ENCODE data around the gene IL22RA2.
A peak's percentile ranks its signal among the peaks of the same experiment; 100 is the strongest.

Gene IL22RA2

DNA sequence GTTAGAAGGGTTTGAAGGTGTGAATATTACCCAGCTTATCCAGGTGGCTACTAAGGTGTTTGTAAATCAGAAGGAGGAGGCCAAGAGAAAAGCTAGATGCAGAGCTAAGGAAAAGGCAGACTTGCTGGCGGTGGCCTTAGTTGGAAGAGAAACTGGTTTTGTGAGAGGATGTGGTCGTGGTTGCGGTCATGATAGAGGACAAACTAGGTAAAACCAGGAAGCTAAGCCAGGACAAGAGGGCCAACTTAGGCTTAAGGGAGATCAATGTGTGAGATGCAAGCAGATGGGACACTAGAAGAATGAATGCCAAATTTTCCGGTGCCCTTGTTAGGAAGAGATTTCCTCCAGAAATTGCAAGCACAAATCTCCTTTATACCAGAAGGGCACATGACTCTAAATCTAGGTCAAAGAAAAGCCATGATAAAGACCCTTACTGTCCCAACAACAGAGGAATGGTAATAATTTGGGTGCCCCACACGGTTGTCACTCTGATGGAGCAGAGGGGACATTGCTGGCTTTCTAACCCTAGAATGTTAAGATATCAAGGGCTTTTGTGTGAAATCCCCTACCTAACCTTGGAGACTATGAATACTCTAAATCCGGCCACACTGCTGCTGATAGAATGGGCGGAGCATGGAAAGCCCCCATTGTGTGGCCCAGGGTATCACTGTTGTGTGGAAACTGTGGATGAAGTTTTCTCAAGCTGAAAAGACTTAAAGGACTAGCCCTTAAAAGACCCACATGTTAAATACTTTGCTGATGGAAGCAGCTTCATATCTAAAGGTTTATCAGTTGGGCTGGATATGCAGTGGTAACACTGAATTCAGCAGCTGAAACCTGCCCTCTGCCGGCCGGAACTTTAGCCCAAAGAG lies 7.8 kb downstream of the IL22RA2 start:
- DNase-seq = peak in 1 of 2 donors; percentile 16

DNA sequence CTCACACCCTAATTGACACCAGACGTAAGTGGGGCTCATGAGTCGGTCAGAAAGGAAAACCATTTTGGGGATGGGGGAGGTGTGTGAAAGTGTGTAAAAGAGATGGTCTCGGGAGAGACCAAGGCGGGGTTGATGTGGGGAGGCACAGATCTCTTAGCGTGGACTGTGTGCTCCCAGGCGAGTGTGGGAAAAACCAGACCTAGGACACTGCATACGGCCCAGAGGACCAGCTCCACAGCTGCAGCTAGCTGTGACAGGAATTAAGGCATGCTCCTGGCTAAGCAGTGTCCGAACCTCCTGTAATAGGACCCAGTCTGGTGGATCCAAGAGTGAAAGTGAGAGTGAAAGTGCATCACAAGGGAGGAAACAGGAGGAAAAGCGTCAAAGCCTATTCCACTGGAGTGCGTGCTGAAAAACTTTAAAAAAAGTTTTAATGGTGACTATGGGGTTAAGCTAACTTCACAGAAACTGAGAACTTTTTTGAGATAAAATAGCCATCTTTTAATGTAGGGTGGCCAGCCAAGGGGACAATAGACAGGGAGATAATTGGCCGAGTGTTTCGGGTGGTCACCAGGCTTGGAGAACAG lies 9.6 kb downstream of the IL22RA2 start:
- DNase-seq = no peak

DNA sequence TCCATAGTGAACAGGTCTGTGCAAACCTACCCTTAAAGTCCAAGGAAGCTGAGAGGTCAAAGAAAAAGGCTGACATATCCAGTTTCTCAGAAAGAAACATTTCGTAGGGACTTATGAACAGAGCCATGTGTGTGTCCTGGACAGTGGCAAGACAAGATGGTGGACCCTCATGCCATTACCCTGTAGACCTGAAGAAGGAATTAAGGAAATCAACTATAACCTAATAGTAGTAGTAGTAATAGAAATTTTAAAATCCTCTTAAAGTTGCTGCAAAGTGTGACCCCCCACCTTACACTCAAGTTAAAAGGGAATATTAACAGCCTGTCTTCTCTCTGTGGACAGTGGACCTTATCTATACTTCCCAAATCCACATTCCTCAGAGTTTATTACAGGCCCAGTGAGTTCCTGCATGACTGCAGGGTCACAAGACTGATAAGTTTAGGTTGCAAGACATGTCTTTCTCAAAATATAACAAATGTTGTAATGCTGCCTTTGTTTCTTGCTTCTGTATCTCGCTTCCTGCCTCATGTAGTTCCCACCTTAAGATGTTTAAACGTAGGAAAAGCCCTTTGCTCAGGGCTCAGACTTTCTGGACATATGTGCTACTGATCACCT lies 10.6 kb downstream of the IL22RA2 start:
- no peak for DNase-seq

DNA sequence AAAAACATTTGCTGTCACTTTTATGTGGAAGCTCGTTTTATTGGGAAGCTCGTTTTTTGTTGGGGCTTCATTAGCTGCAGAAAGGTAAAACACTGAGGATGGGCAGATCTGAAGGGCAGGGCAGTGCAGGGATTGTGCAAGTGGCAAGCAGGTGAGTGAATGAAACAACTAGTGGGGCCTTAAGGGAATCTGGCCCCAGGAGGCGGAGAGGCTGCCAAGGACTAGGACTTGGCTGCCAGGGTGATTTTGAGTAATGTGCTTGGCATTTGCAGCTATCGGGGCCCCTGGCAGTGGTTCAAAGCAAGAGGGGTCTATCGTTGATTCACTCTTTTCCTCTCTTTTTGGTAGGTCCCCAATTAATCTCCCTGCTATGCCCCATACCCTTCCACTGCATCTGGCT lies 11.5 kb downstream of the IL22RA2 start:
- DNase-seq = no peak

DNA sequence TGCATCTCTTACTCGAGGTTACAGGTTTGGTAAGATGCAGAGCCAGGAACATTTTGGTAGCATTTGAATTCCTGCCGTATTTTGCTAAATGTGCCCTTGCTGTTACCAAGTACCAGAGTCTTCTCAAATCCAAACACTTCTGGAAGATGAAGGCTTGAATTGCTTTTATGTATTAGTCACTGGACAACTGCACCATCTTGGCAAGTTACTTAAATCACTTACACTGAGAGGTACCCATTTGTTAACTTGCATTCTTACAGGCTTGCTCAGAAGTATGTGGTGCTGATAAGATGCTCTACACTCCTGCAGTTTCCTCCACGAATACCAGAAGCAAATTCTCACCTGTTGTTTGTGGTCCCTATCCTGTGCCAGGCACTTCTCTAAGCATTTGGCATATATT lies 12.7 kb downstream of the IL22RA2 start:
- no peak for DNase-seq

DNA sequence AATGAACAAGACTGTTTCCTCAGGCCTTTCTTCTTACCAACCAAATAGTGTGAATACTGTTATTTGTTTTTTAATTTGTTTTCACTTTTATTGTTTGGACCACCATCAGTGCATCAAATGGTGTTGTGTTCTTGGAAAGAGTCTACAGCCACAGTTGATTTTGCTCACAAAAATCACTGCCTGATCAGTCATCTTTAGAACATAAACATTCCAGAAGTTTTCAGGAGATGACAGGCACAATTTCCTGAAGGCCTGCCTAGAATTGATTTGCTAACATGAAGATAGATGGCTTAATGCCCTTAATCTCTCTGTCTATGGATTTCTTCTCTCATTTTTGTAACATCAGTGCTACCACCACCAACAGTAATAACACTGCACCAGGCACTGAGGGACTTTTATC lies 13.5 kb downstream of the IL22RA2 start:
- DNase-seq = no peak

DNA sequence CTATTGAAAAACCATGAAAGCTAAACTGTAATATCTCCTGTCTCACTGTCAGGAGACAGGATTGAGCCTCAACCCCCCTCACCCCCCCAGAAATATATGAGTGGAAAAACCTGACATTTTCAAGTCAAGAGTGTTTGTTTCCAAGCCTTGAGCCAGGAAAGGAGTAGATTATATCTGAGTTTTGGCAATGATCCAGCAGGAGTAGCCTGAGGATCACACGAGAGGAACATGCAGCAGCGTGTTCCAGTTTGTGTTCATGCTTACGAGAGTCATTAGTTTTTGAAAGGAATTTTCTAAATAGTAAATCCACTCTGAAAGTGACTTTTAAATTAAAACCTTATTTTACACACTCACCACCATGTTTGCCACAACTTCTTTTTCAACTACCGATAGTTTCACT lies 15.8 kb downstream of the IL22RA2 start:
- no peak for DNase-seq

DNA sequence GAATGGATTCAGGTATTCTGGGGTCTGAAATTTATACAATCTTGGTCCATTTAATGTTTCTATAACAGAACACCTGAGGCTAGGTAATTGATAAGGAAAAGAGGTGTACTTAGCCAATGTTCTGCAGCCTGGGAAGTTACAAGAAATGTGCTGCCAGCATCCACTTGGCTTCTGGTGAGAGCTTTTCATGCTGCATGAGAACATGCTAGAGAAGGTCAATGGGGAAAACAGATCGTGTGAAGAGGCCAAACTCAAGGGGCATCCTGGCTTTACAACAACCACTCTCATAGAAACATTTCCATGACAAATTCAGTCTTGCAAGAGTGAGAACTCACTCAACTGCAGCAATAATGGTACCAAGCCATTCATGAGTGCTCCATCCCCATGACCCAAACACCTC lies 16.8 kb downstream of the IL22RA2 start:
- DNase-seq = no peak

DNA sequence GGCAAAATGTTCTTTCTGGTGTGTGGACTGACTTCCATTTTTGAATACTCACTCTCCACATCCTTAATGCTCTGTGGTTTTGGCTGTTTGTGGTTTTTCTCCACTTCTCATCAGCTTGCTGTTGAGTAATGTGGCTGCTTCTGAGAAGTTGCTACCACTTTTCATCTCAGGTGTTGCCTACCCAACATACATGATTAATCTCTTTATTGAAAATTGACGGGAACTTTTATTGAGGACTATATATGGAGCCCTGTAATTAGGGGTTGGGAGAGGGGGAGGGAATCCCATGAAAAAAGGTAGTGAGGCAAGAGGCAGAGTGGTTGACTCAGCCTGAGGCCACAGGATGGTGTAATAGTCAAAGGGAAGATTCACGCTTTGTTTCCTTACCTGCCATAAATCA lies 17.6 kb downstream of the IL22RA2 start:
- peak in 1 of 2 donors; percentile 22 for DNase-seq

DNA sequence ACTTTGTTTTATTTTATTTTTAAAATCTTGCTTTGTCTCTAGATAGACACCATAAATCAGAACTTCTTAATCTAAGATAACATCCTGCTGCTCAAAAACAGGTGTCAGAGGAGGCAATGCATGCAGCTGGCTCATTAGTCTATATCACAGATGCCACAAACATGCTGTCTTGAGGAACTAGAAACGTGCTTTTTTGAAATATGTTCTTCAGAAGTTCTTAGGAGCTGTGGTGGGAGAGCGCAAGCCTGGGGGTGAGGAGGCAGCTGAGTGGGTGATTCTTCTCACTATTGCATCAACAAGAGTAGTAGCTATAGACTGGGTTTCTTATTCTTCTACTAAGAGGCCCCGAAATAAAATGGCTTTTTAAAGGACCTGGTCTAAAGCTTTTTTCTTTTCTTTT lies 23.4 kb downstream of the IL22RA2 start:
- no peak for DNase-seq

DNA sequence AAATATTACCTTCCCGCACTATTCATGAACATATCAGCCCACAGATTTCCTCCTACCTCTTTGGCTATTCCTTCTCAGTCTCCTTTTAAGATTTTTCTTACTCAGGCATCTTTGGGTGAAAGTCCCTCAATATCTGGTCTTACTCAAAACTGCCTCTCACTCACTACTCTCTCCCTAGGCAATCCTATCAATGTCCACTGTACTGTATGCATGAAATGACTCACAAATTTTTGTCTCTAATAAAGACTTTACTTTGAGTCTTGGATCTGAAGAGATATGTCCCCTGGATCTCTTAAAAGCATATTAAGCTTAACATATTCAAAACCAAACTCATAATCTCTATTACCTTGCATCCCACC lies 24.4 kb downstream of the IL22RA2 start:
- DNase-seq = no peak

DNA sequence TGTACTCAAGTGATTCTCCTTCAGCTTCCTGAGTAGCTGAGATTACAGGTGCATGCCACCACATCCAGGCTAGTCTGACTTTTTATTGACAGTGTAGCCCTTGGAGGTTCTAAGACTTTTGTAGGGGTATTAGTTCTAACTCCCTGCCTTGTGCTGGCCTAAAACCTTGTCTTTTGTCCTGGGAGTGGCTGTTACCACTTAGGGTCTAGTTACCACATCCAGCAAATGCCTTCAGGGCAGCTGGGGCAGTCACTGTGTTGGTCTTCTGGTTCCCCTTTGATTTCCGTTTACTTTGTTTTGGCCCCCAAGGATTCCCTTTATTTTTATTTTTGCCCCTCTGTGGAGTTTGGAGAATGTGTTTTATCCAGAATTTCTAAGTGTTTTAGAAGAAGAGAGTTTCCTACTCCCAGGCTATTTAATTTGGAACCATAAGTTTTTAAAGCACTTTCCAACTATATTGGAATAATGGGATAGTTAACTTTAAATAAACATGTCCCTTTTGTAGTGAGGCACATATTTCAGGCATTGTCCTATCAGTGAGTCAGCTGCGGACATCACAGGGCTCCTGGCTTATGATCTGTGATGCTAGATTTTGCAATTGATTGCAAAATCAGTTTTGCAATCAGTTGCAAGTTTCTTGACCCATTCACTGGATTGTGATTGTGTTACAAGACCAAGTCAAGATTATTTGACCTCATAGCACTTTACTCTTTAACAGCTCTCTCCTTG lies 25.0 kb downstream of the IL22RA2 start:
- no peak for DNase-seq

DNA sequence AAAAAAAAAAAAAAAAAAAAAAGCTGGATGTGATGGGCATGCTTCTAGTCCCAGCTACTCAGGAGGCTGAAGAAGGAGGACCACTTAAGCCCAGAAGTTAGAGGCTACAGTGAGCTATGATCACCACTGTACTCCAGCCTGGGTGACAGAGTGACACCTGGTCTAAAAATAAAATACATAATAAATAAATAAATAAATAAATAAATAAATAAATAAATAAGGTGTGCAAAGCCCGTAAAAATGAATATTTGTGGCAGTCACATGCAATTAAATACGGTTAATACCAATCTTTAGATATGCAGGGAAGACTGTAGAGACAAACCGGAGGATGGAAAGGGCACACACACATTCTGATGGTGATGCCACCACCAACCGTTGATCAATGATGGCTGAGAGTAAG lies 26.2 kb downstream of the IL22RA2 start:
- no peak for DNase-seq

DNA sequence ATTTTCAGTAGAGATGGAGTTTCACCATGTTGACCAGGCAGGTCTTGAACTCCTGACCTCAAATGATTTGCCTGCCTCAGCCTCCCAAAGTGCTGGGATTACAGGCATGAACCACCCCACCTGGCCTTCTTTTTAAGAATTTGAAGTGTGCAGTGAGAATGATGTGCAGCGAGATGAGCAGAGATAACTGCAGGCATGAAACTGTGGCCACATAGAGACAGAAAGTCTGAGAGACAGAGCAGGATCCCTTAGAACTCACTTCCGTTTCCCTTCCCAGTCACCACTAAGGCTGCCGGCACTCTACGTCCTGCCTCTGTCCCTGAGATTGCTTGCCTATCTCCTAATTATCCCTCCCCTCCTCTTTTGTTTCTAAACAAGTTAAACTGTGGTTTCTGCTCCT lies 27.2 kb downstream of the IL22RA2 start:
- DNase-seq = no peak

DNA sequence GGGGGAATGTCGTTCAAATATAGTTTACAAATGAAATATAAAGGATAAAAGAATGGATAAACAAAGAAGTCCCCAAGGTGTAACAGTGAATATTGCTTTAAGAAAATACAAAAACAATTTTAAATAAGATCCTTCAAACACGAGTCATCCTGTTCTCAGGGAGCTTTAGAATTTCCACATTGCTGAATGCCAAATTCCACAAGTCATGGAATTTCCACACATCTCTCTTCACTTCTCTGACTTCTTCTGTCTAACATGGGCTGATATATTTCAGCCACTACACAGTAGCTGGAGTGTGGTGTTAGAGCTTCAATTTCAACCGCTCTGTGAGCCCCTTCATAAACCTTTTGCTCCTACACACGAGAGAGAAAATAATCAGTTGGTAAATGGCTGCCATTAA lies 28.0 kb downstream of the IL22RA2 start:
- no peak for DNase-seq

DNA sequence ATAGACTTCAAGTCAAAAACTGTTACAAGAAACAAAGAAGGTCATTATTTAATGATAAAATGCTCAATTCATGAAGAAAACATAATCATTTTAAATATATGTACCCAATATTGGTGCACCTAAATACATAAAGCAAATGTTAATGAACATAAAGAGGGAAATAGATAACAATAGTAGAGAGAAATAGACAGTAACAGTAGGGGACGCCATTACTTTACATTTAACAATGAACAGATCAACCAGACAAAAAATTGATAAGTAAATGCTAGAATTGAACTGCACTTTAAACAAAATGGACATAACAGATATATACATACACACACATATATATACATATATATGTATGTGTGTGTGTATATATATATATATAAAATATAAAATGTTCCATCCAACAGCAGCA lies 37.4 kb downstream of the IL22RA2 start:
- no peak for DNase-seq

DNA sequence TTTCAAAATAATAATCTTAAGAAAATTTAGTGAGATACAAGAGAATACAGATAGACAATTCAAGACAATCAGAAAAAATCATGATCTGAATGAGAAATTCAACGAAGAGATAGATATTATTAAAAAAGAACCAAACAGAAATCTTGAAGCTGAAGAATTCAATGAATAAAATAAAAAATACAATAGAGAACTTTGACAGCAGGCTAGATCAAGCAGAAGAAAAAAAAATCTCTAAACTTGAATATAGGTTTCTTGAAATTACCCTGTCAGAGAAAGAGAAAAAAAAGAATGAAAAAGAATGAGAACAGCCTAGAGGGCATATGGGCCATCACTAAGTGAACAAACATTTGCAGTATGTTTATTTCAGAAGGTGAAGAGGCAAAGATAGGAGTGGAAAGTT lies 39.0 kb downstream of the IL22RA2 start:
- DNase-seq = no peak

DNA sequence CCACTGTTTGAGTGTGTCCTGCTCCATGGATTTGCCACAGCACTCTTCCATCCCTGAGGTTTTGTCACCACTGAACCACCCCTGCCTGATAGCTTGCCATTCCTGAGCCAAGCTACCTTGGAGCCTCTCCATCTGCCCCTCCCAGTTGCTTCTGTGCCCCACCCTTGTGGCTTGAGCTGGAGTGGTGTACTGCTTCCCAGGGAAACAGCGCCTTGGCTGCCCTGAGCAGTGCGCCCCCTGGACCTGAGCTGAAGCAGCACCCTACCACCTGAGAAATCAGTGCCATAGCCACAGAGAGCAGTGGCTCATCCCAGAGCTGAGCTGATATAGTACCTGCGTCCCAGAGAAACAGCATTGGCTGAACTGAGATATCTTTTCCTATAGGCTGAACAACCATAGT lies 40.3 kb downstream of the IL22RA2 start:
- DNase-seq = no peak

DNA sequence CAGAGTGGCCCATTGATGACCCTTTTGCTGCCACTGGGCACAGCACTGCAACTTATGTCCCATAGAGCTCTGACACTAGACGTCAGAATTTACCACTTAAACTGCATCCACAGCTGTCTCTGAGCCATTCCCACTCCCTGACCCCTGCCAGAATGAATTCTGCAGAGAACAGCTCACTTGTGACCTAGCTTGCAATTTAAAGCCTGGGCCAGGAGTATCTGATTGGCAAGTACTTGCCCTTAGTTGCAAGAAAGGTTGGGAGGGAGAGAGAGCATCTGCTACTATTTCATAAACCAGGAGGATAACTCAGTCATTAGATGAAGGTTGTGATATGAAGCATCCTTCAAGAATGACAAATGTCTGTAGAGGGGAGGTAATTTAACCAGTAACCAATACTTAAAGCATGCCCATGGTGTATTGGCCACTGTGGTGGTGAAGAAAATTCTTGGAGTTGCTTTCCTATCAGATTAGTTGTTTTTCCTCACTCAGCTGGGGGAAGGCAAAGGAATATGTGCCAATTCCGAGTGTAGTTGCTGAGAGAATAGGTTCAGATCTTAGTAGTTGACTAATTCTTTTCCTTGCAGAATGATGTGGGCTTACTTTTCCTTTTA lies 46.5 kb downstream of the IL22RA2 start:
- DNase-seq = no peak

DNA sequence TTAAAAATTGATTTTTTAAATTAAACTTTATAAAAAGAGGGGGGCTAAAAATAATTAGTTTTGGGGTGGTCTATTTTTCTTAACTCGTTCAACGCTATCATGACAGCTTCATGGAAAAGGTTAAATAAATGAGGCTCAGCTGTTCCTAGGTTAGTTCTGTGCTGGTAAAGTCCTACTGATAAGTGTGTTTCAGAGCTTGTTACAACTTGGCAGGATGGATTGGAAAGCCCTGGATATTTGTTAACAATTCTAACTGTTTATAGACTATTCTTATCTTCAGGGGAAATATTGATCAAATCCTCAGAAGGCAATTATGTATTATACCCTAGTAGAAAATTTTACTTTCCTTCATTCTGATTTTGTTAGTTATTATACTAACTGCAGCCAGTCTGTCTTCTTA lies 50.4 kb downstream of the IL22RA2 start:
- no peak for DNase-seq

DNA sequence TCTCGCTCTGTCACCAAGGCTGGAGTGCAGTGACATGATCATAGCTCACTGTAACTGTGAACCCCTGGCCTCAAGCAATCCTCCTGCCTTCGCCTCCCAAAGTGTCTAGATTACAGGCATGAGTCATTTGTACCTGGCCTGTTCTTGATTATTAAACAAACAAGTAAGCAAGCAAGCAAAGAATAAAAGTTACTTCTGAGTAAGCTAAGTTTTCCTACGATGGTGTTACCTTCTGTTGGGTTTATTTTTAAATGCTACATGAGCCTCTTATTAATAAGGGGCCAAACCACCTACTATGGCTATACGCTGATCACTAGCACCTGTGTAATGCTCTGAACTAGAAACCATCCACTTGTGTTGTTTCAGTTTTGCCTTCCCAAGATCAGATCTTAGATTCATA lies 50.8 kb downstream of the IL22RA2 start:
- DNase-seq = no peak

DNA sequence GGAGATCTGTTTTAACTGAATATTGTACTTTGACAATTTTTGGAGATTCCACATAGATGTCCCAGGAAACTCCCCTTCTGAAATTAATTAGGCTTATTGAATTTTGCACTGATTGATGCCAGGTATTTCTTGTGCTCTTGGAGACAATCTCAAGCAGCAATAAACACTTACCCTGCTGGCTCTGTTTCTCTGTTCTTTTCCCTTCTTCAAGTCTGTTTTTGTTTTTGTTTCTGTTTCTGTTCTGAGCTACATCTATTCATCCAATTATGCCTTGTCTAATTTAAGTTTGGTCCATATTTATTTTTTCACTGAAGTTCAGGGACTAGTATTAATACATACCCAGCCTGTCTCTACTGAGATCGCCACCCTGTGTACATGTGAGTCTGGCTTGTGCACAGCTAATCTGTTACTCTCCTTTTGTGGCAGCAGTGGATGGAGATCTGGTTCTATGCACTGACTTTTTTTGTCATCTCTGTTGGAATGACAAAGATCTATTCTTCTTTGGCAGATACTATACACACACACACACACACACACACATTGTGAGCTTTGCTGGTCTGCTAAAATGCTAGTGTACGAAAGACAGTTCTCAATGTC lies 51.9 kb downstream of the IL22RA2 start:
- DNase-seq = no peak

DNA sequence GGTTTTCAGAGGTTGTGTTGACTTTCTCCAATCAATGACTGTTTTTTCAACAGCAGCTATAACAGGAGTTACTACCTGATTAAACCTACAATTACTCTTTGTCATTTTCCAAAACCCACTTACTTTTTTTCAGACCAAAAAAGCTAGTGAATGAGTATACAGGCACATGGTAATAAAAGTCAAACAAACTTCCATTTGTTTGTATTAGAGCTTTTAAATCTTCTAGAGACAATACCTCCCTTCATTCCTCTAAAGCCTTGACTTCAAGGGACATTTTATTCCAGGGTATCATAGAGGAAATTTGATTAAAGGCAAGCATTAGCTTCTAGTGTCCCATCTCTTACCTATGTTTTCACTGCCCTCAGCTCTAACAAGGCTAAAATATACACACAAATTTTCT lies 52.7 kb downstream of the IL22RA2 start:
- no peak for DNase-seq
